GM18858 (cell line): ENCODE results near the gene IKBKE.

Experiments used
- ATAC-seq: cut with Tn5 transposase; IDR thresholded peaks from one replicate; pipeline ENCODE4 v1.9.1; 2021; ENCODE audit not compliant: unreplicated experiment

The IKBKE gene

GRCh38 chr1:206511362-206512057, 41.2 kb downstream of the IKBKE start:
- no peak for ATAC-seq

DNA sequence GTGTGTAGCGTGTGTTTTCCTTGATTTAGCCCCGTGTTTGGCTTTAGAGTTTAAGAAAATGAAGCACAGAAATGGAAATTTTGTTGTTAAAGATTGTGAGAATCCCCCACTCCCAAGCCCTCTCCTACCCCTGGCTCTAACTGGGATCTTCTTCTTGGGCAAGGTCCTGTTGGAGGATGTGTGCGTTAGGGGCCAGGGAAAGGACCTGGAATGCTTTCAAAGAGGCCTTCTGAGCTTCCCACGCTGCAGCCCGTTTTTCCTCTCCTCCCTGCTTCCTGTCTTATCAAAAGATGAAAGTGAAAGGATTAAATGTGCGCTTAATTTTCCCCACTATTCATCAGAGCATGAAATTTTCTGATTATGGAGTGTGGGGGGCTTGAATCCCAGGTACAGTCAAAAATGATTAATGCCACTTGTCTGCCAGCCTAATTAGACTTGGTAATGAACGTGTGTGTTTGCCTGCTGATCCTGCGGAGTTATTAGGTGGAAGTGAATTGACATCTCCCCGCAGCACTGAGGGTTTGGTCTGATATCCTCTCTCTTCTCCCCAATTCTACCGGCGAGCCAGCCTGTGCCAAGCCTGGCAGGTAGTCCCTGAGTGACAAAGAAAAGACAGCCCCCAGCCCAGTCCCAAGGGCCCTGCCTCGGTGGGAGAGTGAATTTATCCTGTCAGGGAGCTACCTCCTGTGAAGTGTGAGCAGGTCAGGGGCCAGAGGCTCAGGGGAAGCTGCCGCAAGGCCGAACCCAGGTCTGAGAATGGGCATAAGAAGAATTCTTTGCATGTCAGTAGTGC, 42.0 kb downstream of the IKBKE start:
- ATAC-seq: no peak

DNA sequence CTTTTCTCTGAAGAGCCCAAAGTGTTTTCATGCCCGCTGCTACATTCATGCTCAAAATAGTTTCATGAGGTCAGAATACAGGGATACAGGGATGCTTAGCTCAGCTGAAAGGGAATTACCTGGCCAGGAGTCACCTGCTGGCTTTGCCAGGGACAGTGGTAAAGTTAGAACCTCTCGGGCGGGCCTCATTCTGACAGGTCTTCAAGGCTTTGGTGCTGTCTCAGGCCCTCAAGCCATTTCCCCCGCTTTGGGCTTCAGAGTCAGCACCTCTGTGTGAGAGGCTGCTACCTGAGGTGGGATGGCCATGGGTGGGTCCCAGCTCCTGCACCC, 42.5 kb downstream of the IKBKE start:
- ATAC-seq: no peak

GRCh38 chr1:206513312-206514111, 43.2 kb downstream of the IKBKE start:
- ATAC-seq: no peak

DNA sequence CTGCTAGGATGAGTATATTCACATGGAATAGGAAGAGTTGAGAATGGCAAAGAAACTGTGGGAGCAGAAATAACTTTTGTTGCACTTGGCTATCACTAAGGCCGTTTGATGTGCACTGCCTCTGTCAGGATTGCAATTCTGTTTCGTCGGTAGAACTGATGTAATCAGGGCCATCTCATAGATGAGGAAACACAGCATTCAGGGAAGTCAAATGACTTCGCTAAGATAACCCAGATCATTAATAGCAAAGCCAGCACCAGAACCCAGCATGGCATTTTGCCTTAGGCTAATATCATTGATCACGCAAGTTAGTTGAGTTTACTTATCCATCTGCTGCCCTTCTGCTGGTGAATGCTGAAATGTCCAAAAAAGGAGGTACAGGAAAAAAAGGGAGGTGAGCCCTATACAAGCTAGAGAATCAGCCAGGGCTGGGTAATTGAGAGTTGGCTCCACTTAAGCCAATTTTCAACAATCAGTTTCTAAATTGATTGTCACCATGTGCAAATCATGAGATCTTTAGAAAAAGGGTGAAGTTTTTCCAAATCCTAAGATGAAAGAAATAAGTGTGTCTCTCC, 44.6 kb downstream of the IKBKE start:
- no peak for ATAC-seq

GRCh38 chr1:206516728-206516990, 46.4 kb downstream of the IKBKE start:
- ATAC-seq: no peak

DNA sequence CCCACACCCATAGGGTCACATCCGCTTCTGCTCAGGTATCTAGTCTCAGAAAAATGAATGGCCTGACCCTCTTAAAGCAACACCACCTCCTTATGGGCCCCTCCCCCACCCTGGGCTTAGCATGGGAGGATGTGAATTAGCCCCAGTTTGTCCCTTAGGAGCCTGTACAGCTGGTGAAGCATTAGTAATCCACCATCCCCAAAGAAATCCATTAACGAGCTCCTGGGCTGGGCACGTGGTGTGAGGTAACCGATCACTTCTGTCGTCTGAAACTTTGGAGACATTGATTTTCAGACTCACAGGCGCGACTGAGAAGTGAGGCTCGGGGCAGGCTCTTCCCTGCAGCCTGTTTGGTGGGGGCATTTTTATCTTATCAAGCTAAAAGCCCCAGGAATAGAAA, 47.5 kb downstream of the IKBKE start:
- ATAC-seq: no peak

DNA sequence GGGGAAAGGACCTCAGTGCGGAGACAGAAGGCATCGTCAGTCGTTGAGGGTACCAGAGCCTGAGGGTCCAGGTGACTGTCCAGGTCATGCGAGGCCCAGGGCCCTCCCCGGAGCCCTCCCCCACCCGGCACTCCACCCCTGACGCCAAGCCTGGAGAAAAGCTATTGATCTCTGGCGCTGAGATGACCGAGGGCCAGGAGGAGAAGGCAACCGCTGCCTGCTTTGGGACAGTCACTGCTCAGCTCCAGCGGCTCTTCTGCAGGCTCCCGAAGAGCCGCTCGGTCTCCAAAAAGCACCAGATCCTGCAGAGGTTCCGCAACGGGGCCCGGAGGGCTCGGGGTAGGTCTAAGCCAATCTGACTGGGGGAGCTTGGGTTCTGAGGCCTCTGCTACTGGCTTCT, 47.9 kb downstream of the IKBKE start:
- no peak for ATAC-seq

- no peak for ATAC-seq
Observed at GRCh38 chr1:206518743-206519142, 48.5 kb downstream of the IKBKE start.

DNA sequence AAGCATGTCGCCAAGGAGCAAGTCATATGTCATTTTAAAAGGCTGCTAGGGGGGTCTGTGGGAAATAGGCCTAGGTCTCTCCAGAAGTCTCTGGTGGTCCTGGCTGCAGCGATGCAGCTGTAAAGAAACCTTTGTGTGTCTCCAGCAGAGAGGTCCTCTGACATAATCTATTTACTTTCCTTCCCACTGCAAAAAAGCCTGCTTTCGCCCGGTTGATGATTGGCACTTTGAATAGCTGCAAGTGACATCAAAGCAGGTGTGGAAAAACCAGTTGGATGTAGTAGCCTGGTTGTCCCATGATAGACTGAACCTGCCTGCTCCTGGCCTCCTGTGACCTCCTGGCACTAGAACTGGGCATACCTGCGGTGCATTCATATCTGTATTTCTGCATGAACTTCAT, 50.9 kb downstream of the IKBKE start:
- no peak for ATAC-seq

DNA sequence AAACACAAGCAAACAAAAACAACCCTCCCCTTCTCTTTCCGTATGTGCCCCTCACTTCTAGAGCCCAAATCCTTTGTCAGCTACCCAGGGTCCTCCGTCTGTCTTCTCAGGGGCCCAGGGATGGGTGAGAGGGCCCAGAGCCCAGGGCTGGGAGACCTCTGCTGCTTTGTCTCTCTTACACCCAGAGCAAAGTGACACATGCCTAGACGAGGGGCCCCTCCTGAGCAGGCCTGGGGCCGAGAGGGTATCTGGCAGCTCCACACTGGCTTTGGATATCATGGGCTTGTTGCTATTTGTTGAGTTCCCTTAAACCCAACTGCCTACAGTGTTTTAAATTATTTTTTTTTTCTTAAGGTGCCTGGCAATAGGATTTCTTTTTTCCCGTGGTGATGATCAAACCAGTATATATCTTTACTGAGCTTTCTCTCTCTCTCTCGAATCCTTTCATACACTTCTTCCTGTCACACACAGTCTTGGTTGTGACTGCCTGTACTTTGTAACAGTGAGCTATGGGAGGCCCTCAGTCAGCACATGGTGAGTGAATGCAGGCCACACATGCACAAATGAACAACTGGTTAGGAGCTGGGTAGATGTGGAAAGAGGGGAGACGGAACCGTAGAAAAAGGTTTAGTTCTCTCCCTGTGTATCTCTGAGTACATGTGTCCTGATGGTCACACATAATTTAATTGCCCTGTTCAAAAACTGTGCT, 51.6 kb downstream of the IKBKE start:
- no peak for ATAC-seq

GRCh38 chr1:206524739-206525364, 54.6 kb downstream of the IKBKE start:
- ATAC-seq: no peak

DNA sequence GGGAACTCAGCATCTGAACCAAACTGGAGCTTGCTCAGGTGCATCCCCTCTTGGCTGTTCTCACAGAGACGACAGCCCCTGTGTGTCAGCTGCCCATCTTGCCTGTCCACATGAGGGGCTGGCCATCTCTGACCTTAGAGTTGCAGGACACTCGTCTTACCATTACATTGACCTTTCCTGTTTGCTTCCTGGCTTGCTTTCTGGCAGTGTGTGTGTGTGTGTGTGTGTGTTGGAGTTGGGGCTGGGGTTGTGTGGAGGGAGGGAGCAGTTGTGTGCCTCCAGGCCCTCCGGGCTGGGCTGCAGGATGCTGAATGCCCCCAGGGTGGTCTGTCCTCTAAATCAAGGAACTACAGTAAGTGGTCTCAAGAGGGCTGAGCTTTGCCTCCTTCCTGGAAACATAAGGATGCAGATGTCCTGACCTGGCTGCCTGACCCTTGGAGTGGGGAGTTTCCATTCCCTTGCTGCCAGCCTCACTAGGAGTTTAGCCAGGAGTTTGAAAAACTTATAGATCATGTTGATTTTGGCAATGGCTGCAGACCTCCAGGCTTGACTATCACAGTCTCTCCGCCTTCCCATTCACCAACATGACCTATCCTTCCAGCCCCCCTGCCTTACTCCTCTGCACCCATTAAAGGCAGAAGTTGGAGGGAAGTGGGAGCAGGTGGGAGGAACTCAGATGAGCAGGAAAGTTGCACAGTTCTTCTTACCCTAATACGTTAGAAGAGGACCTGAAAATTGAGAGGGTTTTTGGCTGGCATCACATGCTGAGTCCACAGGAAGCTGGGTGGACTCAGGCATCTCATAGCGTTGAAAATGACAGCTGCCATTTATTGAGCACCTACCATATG, 56.0 kb downstream of the IKBKE start:
- no peak for ATAC-seq

GRCh38 chr1:206529425-206529824, 59.1 kb downstream of the IKBKE start:
- ATAC-seq: no peak

DNA sequence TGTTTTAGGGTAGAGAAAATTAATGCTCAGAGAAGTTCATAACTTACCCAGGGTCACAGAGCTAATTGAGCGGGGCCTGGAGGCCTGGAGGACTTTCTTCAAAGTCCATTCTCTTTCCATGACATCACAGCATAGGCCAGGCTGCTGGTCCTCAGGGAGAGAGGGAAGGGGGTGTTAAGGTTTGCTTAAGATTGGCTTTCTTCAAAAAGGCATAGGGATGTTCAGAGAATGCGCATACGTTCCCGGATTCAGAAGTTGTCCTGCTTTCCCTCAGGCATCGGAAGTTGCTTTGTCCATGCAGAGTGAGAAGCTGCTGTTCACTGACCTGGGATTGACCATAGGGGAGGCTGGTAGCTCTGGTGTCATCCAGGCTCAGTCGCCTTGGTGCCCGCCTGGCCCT, 62.1 kb downstream of the IKBKE start:
- no peak for ATAC-seq

- no peak for ATAC-seq
Observed at GRCh38 chr1:206534552-206534951, 64.3 kb downstream of the IKBKE start.

- no peak for ATAC-seq
Observed at GRCh38 chr1:206535853-206536188, 65.5 kb downstream of the IKBKE start.

GRCh38 chr1:206537141-206537540, 66.9 kb downstream of the IKBKE start:
- no peak for ATAC-seq

DNA sequence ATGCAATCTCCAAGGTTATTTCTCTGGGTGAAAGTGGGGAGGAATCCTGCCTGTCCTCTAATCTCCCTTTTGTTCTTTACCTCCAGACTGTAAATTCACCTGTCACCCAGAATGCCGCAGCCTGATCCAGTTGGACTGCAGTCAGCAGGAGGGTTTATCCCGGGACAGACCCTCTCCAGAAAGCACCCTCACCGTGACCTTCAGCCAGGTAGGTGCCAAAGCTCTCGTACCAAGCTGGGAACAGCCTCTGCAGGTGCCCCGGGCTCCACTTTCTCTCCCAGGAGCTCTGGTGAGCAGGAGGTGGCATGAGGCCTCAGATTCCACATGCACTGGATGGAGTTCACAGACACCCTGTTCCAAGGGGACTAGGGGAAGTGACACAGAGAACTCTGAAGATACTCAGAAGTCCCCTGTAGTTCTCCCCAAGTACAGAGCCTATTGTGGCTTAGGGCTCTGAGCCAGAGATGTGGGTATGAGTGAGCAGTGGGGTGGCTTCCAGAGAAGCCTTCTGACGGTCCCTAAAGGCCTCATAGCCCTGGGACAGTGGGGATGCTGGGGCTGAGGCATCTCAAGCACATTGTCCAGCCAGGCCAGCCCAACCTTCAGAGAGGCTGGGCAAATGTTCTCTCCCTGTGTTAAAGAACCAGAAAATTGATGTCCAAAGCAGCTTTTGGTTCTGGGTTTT, 68.0 kb downstream of the IKBKE start:
- ATAC-seq: no peak
